GM10266 (cell line): ENCODE data around the gene HYI.
"Not testable (repeated sequence)": the region's sequence is repeated elsewhere in the genome, so short reads cannot be mapped to it uniquely, and the experiment has no call there.

Experiments used
- DNase-seq: peaks from one replicate; pipeline ENCODE4 v3.0.0; 2012; ENCODE audit errors: extremely low spot score
- CTCF ChIP-seq: IDR thresholded peaks from 2 replicates; pipeline ENCODE4 v1.5.1; 2012; ENCODE audit warnings: mild to moderate bottlenecking, low read depth; ENCODE audit not compliant: control insufficient read depth, insufficient read depth; ENCODE audit errors: missing control alignments

HYI gene

GRCh38 chr1:43488165-43488564, 34.4 kb upstream of the HYI start:
- DNase-seq, result no peak
- TF ChIP-seq CTCF, result no peak

- no peak for TF ChIP-seq CTCF
- DNase-seq, result no peak
Measured at GRCh38 chr1:43484367-43484766, 30.6 kb upstream of the HYI start.

GRCh38 chr1:43482215-43482614, 28.5 kb upstream of the HYI start:
- DNase-seq, result no peak

DNA sequence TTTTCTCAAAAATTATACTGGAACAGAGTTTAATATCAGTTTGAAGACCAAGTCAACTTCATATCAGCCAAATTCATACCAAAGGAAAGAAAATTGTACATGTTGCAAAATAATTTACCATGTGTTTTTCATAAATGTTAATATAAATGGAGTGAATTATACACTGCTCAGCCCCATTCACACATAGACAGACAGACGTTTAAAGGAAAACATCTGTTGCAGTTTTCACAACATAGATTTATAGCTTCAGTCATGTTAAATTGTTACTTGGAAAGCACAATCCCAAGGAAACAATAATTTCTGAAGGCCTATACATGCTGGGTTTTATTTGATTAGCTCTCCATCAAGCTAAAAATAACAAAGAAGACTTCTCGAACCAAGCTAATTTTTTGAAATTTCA, 27.8 kb upstream of the HYI start:
- no peak for DNase-seq
- no peak for TF ChIP-seq CTCF

More at GRCh38 chr1:43482215-43482614, 28.5 kb upstream of the HYI start:
- no peak for TF ChIP-seq CTCF

DNA sequence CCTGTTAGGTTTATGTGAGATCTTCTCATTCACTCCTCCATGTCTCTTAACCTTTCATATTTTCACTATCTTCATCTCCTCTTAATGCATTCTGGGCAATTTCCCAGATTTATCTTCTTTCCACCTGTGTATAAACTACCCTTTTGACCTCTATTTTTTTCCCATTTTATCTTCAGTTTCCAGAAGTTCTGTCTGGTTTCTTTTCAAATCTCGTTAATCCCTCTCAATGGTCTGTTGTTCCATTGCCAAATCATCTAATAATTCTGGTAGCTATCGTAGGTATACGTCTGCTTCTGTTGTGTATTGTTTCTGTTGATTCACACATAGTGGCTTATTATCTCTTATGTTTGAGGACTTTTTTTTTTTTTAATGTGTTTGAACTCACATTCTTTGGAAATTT, 25.7 kb upstream of the HYI start:
- TF ChIP-seq CTCF, result no peak

DNA sequence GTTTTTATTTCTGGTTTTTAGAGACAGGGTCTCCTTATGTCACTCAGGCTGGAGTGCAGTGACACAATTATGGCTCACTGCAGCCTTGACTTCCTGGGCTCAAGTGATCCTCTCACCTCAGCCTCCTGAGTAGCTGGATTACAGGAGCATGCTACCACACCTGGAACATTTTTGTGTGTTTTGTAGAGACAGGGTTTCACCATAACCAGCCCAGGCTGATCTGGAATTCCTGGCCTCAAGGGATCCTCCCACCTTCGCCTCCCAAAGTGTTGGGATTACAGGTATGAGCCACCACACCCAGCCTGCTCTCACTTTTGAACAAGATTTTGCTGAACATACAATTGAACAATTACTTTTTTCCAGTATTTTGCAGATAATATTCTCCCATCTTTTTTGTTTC, 24.0 kb upstream of the HYI start:
- DNase-seq, result no peak
- TF ChIP-seq CTCF, result no peak

More for the DNA sequence above, 25.7 kb upstream of the HYI start:
- no peak for DNase-seq

DNA sequence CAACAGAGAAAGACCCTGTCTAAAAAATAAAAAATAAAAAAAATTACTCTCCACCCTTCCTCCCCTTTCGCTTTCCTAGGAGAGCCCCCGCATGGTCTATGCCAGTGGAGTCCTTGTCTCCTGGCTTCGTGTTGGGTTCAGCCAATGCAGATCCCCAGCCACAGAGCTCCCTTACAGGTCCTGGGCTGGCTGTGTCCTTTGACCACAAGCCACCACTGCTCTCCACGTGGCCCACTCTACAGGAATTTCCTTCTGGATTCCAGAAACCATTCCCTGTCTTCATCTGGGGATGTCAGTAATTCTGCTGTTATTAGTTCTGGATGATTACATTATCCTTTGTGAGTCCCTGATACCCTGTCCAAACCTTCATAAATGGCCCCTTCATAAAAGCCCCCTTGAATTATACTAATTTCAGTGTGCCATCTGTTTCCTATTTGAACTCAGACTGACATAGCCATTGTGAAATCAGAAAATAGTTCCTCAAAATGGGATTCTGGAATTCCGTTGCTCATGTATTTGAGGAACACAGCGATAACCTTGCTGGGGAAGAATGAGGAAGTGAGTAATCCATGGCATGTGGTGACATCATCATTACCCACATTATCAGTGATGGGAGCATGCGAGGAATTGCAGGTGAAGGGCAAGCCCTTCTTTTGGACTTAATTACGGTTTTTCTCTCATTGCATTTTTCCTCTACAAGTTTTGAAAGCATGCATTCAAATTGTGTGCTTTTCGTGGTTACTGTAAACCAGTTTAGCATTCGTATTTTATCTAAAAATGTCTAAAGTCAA, 22.1 kb upstream of the HYI start:
- DNase-seq, result not testable (repeated sequence)

GRCh38 chr1:43473463-43473862, 19.7 kb upstream of the HYI start:
- no peak for TF ChIP-seq CTCF
- no peak for DNase-seq

DNA sequence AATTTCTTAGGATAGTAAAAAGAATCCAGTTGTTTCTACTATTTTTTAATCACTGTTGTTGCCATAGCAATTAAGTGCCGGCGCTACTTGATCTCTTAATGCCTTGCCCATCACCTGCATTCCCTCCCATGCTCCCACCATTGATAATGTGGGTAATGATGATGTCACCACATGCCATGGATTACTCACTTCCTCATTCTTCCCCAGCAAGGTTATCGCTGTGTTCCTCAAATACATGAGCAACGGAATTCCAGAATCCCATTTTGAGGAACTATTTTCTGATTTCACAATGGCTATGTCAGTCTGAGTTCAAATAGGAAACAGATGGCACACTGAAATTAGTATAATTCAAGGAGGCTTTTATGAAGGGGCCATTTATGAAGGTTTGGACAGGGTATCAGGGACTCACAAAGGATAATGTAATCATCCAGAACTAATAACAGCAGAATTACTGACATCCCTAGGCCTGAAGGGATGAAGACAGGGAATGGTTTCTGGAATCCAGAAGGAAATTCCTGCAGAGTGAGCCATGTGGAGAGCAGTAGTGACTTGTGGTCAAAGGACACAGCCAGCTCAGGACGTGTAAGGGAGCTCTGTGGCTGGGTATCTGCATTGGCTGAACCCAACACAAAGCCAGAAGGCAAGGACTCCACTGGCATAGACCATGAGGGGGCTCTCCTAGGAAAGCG, 18.9 kb upstream of the HYI start:
- DNase-seq, result not testable (repeated sequence)
